Neural crest cell (in vitro differentiated cells): ENCODE measurements around the gene MRPS25. TPM values are rescaled to one million over a fixed set of nuclear protein-coding genes. Genes with fewer than 3 reads are reported as not detected.

ENCODE experiments used
- DNase-seq: peaks from one replicate; pipeline ENCODE4 v3.0.0; 2021; ENCODE audit warnings: low read depth, mixed read lengths, low spot score
- H3K27ac Mint-ChIP-seq: one replicate; pipeline ENCODE4 v1.8.0; 2021; ENCODE audit warnings: mild to moderate bottlenecking, mixed read lengths; ENCODE audit not compliant: unreplicated experiment
- H3K27me3 Mint-ChIP-seq: 2 replicates; pipeline ENCODE4 v1.8.0; 2021; ENCODE audit warnings: low read depth, mild to moderate bottlenecking, mixed read lengths
- H3K36me3 Mint-ChIP-seq: 2 replicates; pipeline ENCODE4 v1.8.0; 2021; ENCODE audit warnings: low read depth, mild to moderate bottlenecking, mixed read lengths
- H3K4me1 Mint-ChIP-seq: 2 replicates; pipeline ENCODE4 v1.8.0; 2021; ENCODE audit warnings: mixed read lengths
- H3K4me3 Mint-ChIP-seq: one replicate; pipeline ENCODE4 v1.8.0; 2021; ENCODE audit warnings: mild to moderate bottlenecking, mixed read lengths
- H3K9me3 Mint-ChIP-seq: 2 replicates; pipeline ENCODE4 v1.8.0; 2021; ENCODE audit warnings: mixed read lengths
- total RNA-seq: library from RNA; stranded (reverse); gene quantifications from 2 replicates; pipeline ENCODE4 v1.2.1, GENCODE V29; 2021
- TF ChIP-seq, protein P1 (sequence below): fragments of 200-600 bp; sonication (generic); conservative IDR thresholded peaks from 2 replicates; pipeline ENCODE4 v1.5.0; 2021; ENCODE audit warnings: antibody characterized with exemption, mild to moderate bottlenecking

The MRPS25 gene
- total RNA-seq, 1 donor from 2014 or later = 60.9 TPM

DNA sequence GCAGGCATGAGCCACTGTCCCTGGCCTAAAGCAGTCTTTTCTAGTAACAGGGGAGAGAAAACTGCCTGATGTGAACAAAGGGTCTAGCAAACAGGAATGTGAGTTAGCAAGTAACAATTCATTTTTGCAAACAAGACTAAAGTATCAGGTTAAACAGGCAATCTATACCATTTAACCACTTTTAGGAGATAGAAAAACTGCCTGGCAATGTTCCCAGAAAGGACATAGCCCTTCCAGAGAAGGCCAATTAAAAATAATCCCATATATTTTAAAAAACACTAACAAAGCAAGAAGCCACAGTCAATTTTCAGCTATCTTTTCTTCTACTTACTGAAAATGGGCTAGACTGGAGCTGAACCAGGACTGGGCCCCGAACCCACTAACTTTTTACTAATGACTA, 27.6 kb upstream of the MRPS25 start:
- peaks cover 3% of the 10 kb centered on the region for H3K4me1 Mint-ChIP-seq
- H3K4me3 Mint-ChIP-seq = no peak overlapping the region
- TF ChIP-seq, protein P1, sequence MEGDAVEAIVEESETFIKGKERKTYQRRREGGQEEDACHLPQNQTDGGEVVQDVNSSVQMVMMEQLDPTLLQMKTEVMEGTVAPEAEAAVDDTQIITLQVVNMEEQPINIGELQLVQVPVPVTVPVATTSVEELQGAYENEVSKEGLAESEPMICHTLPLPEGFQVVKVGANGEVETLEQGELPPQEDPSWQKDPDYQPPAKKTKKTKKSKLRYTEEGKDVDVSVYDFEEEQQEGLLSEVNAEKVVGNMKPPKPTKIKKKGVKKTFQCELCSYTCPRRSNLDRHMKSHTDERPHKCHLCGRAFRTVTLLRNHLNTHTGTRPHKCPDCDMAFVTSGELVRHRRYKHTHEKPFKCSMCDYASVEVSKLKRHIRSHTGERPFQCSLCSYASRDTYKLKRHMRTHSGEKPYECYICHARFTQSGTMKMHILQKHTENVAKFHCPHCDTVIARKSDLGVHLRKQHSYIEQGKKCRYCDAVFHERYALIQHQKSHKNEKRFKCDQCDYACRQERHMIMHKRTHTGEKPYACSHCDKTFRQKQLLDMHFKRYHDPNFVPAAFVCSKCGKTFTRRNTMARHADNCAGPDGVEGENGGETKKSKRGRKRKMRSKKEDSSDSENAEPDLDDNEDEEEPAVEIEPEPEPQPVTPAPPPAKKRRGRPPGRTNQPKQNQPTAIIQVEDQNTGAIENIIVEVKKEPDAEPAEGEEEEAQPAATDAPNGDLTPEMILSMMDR = no peak
- H3K27ac Mint-ChIP-seq = no peak overlapping the region
- H3K9me3 Mint-ChIP-seq = no peaks in the 10 kb centered on the region
- H3K27me3 Mint-ChIP-seq = no peaks in the 10 kb centered on the region
- H3K36me3 Mint-ChIP-seq = peaks cover 2% of the 10 kb centered on the region
- DNase-seq = no peak

DNA sequence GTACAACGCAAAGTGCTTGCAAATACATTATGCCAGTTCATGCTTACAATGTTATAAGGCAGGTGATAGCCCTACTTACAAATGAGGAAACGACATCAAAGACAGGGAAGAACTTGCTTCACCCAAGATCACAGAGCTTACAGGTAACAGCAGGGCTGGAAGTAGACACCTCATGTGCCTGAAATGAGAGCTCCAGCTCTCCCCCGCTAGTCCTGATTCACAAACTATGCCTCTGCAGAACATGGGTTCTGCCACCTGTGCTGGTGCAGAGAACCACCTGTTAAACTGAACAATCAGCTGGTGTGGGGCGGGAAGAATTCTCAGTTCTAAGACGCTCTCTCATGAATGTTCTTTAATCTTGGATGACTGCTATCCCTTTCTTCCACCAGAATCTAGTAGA, 26.5 kb upstream of the MRPS25 start:
- Mint-ChIP-seq H3K9me3 (no peaks in the 10 kb centered on the region), H3K36me3 (peaks cover 2% of the 10 kb centered on the region), H3K27me3 (no peaks in the 10 kb centered on the region), H3K27ac (no peak overlapping the region), H3K4me1 (no peaks in the 10 kb centered on the region), H3K4me3 (no peak overlapping the region)
- TF ChIP-seq, protein P1 = no peak
- no peak for DNase-seq

DNA sequence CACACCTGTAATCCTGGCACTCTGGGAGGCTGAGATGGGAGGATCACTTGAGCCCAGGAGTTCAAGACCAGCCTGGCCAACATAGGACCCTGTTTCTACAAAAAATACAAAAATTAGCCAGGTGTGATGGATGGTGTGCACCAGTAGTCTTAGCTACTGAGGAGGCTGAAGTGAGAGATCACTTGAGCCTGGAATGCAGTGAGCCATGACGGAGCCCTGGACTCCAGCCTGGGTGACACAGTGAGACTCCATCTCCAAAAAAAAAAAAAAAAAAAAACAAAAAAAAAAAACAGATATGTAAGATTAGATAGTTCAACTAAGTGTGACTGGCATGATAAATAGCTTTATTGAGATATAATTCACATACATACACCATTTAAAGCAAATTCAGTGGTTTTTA, 24.1 kb upstream of the MRPS25 start:
- Mint-ChIP-seq H3K27ac (no peak overlapping the region), H3K27me3 (no peaks in the 10 kb centered on the region), H3K9me3 (no peaks in the 10 kb centered on the region), H3K36me3 (peaks cover 2% of the 10 kb centered on the region), H3K4me1 (no peaks in the 10 kb centered on the region), H3K4me3 (no peak overlapping the region)
- DNase-seq = no peak
- TF ChIP-seq, protein P1 = no peak

DNA sequence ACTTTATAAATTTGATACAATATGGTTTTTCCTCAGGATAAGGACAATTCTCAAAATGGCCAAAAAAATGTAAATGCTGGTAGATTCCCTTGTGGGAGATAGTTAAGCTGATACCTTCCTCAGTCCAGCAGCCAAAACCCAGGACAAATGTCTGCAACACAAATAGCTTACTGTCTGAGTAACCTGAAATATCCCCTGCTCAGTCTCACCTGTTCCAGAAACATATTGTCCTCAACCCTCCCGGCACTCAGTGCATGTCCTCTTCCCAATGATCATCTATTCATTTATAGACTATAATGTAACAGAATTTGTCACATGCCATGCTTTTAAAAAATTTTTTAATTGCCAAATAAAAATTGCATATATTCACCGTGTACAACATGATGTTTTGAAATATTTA, 21.6 kb upstream of the MRPS25 start:
- no peak overlapping the region for H3K4me3 Mint-ChIP-seq
- H3K9me3 Mint-ChIP-seq = no peaks in the 10 kb centered on the region

DNA sequence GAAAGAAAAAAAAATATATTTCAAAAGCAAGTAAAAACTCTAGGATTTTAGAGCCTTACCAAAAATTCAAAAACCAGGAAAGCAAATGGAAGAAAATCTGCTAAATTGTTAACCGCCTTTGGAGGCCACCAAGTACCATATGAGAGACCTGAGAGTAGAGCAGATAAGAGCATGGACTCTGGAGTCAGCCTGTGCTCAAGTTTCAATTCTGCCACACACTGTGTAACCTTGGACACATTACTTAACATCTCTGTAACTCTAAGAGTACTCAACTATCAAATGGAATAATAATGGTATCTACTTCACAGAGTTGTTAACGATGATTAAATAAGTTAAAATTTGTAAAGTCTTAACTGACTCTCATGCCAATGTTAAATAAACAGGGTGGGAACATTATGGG, 21.1 kb upstream of the MRPS25 start:
- H3K9me3 Mint-ChIP-seq = no peaks in the 10 kb centered on the region
- TF ChIP-seq, protein P1 = no peak
- DNase-seq = no peak
- no peaks in the 10 kb centered on the region for H3K4me1 Mint-ChIP-seq
- H3K27ac Mint-ChIP-seq = no peak overlapping the region
- no peaks in the 10 kb centered on the region for H3K27me3 Mint-ChIP-seq
- H3K4me3 Mint-ChIP-seq = no peak overlapping the region
- H3K36me3 Mint-ChIP-seq = peaks cover 11% of the 10 kb centered on the region

More for the DNA sequence above, 21.6 kb upstream of the MRPS25 start:
- TF ChIP-seq, protein P1 = no peak
- Mint-ChIP-seq H3K27me3 (no peaks in the 10 kb centered on the region), H3K27ac (no peak overlapping the region), H3K4me1 (no peaks in the 10 kb centered on the region), H3K36me3 (peaks cover 9% of the 10 kb centered on the region)
- DNase-seq = no peak

DNA sequence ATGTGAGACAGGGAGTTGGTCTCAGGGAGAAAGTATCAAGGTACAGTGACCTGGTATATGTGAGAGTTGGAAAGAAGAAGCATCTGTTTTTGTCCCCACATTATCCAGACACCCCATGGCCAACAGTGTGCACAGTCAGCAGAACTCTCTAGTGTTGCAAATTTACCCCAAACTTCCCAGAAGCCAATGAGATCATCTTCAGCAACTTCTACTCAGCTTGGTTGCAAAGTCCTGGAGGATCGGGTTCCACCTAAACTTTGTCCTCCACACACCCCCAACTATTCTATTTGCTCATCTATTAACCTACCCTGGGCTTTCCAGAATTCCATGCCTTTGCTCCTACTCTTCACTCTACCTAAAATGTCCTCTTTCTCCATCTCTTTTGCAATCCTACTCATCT, 18.1 kb upstream of the MRPS25 start:
- no peak overlapping the region for H3K4me3 Mint-ChIP-seq
- peaks cover 12% of the 10 kb centered on the region for H3K36me3 Mint-ChIP-seq
- no peak for DNase-seq
- H3K9me3 Mint-ChIP-seq = no peaks in the 10 kb centered on the region
- no peaks in the 10 kb centered on the region for H3K27me3 Mint-ChIP-seq
- no peak overlapping the region for H3K27ac Mint-ChIP-seq
- TF ChIP-seq, protein P1 = no peak
- H3K4me1 Mint-ChIP-seq = no peaks in the 10 kb centered on the region
